Neural progenitor cell (in vitro differentiated cells): ENCODE results near the gene SAMD13. TPM values are rescaled to one million over a fixed set of nuclear protein-coding genes. Genes with fewer than 3 reads are reported as not detected.

Source experiments
- DNase-seq: peaks from one replicate; pipeline ENCODE4 v3.0.0-alpha.2; 2016; ENCODE audit warnings: low spot score
- H2AFZ ChIP-seq: fragments of 200-600 bp; sonication (generic); replicated peaks from 2 replicates; pipeline ENCODE4 v1.6.1; 2016; ENCODE audit warnings: antibody characterized with exemption
- H3F3A ChIP-seq: fragments of 200-600 bp; sonication (generic); 2 replicates; pipeline ENCODE4 v1.6.1; 2016; ENCODE audit warnings: antibody characterized with exemption, low read depth
- H3K27ac ChIP-seq: fragments of 200-600 bp; sonication (generic); 2 replicates; pipeline ENCODE4 v1.5.1; 2016; ENCODE audit warnings: mild to moderate bottlenecking
- H3K27me3 ChIP-seq: fragments of 200-600 bp; sonication (generic); 2 replicates; pipeline ENCODE4 v1.6.1; 2016; ENCODE audit warnings: mild to moderate bottlenecking, moderate library complexity
- H3K36me3 ChIP-seq: fragments of 200-600 bp; sonication (generic); 2 replicates; pipeline ENCODE4 v1.5.1; 2016
- H3K4me1 ChIP-seq: fragments of 200-600 bp; sonication (generic); 2 replicates; pipeline ENCODE4 v1.6.1; 2016; ENCODE audit warnings: mixed run types
- H3K4me2 ChIP-seq: fragments of 200-600 bp; sonication (generic); 2 replicates; pipeline ENCODE4 v1.6.1; 2016
- H3K4me3 ChIP-seq: fragments of 200-600 bp; sonication (generic); 2 replicates; pipeline ENCODE4 v1.5.1; 2016
- H3K79me2 ChIP-seq: fragments of 200-600 bp; sonication (generic); 2 replicates; pipeline ENCODE4 v1.6.1; 2016; ENCODE audit warnings: low read depth
- H3K9ac ChIP-seq: fragments of 200-600 bp; sonication (generic); 2 replicates; pipeline ENCODE4 v1.6.1; 2016
- H3K9me3 ChIP-seq: fragments of 200-600 bp; sonication (generic); 2 replicates; pipeline ENCODE4 v1.5.1; 2016; ENCODE audit warnings: low read depth
- H4K20me1 ChIP-seq: fragments of 200-600 bp; sonication (generic); 2 replicates; pipeline ENCODE4 v1.6.1; 2016; ENCODE audit warnings: low read depth
- H3K27ac Mint-ChIP-seq: 3 replicates; pipeline ENCODE4 v1.8.0; 2021; ENCODE audit warnings: mixed read lengths
- H3K27me3 Mint-ChIP-seq: 2 replicates; pipeline ENCODE4 v1.8.0; 2022; ENCODE audit warnings: low read depth, mild to moderate bottlenecking, inconsistent platforms, moderate library complexity, mixed read lengths; ENCODE audit not compliant: insufficient read depth
- H3K36me3 Mint-ChIP-seq: 3 replicates; pipeline ENCODE4 v1.8.0; 2021; ENCODE audit warnings: mixed read lengths
- H3K4me1 Mint-ChIP-seq: 3 replicates; pipeline ENCODE4 v1.8.0; 2021; ENCODE audit warnings: mixed read lengths
- H3K4me3 Mint-ChIP-seq: 3 replicates; pipeline ENCODE4 v1.8.0; 2021; ENCODE audit warnings: mild to moderate bottlenecking, moderate library complexity, mixed read lengths
- H3K9me3 Mint-ChIP-seq: 3 replicates; pipeline ENCODE4 v1.8.0; 2020; ENCODE audit warnings: mixed read lengths
- EZH2 ChIP-seq: fragments of 200-600 bp; sonication (generic); IDR thresholded peaks from 2 replicates; pipeline ENCODE4 v1.6.1; 2017; ENCODE audit warnings: antibody characterized with exemption, mild to moderate bottlenecking, moderate library complexity
- EZH2phosphoT487 ChIP-seq: fragments of 200-600 bp; sonication (generic); IDR thresholded peaks from 2 replicates; pipeline ENCODE4 v1.6.1; 2017; ENCODE audit warnings: antibody characterized with exemption
- total RNA-seq: library from RNA; depleted of rRNA; stranded (reverse); fragments of >200 nt; gene quantifications from 2 replicates; pipeline ENCODE4 v1.2.3, GENCODE V29; 2015; ENCODE audit warnings: low replicate concordance
- TF ChIP-seq, protein P1 (sequence below): fragments of 200-600 bp; sonication (generic); IDR thresholded peaks from 2 replicates; pipeline ENCODE4 v1.5.1; 2017; ENCODE audit warnings: antibody characterized with exemption, mild to moderate bottlenecking

SAMD13 gene
- total RNA-seq, 1 donor from 2014 or later, result 5.6 TPM

DNA sequence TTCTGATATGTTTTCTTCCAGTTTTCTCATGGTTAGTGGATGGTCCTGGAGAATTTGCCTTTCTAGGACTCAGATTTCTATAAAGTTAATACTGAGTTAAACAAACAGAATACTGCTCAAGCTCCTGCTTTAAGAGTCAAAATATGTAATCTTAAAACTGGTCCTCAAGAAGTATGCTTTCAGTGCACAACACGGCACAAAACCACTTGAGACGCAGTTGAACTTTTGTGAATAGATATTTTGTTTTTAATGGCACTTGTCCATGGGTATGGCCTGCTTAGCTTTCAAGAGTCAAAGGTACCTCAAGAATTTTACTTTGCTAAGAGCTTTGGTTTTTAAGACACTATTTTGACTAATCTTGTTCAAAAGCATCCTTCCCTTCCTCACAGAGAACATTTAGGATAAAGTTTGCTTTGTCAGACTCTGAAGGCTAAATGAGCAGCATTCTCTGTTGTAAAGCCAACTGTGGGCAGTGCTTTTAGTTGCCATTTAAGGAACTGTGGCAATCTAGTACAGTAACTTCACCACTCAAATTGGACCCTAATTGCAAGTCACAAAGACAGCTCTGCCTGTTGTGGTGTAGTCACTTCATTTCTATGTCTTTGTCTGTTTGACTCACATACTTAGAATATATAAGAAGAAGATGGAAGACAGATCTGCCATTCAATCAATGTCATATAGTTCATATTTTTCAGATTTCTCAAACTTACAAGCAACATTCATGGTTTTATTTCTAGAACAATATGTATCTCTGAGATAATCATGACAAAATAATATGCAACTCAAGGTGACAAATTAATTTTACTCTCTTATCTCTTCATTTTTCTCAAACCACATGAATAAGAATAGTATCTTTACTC lies 28.8 kb downstream of the SAMD13 start:
- no peak overlapping the region for H3K4me3 Mint-ChIP-seq
- Histone ChIP-seq H2AFZ (no peak overlapping the region), H4K20me1 (no peaks in the 10 kb centered on the region), H3K4me2 (no peak overlapping the region), H3K9me3 (no peaks in the 10 kb centered on the region), H3K27me3 (no peaks in the 10 kb centered on the region), H3K27ac (no peak overlapping the region), H3K4me1 (peaks cover 8% of the 10 kb centered on the region), H3K9ac (no peak overlapping the region), H3K79me2 (no peaks in the 10 kb centered on the region), H3K36me3 (no peaks in the 10 kb centered on the region), H3F3A (no peaks in the 10 kb centered on the region), H3K4me3 (no peak overlapping the region)
- H3K36me3 Mint-ChIP-seq, result peaks cover 7% of the 10 kb centered on the region
- peaks cover 5% of the 10 kb centered on the region for H3K9me3 Mint-ChIP-seq
- no peak overlapping the region for H3K27ac Mint-ChIP-seq
- TF ChIP-seq EZH2, result no peak
- TF ChIP-seq, protein P1, sequence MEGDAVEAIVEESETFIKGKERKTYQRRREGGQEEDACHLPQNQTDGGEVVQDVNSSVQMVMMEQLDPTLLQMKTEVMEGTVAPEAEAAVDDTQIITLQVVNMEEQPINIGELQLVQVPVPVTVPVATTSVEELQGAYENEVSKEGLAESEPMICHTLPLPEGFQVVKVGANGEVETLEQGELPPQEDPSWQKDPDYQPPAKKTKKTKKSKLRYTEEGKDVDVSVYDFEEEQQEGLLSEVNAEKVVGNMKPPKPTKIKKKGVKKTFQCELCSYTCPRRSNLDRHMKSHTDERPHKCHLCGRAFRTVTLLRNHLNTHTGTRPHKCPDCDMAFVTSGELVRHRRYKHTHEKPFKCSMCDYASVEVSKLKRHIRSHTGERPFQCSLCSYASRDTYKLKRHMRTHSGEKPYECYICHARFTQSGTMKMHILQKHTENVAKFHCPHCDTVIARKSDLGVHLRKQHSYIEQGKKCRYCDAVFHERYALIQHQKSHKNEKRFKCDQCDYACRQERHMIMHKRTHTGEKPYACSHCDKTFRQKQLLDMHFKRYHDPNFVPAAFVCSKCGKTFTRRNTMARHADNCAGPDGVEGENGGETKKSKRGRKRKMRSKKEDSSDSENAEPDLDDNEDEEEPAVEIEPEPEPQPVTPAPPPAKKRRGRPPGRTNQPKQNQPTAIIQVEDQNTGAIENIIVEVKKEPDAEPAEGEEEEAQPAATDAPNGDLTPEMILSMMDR, result no peak
- TF ChIP-seq EZH2phosphoT487, result no peak
- no peak for DNase-seq
- no peaks in the 10 kb centered on the region for H3K4me1 Mint-ChIP-seq
- H3K27me3 Mint-ChIP-seq, result no peaks in the 10 kb centered on the region

DNA sequence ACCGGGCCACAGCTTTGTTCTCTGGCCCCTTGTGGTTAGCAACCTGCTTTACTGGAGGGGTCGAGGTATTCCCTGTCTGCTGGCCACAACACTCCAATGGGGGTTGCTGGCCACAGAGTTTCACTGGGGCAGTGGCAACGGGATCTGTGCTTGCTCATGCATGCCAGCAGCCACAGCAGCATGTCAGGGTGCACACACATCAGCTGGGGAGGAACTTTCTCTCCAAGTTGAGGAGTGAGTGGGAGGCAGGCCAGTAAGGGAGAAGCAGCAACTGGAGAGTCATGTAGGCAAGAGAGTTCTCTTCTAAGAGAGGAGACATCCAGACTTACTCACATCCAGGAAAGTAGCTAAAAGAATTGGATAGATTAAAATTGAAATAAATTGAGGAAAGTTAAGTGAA lies 38.0 kb downstream of the SAMD13 start:
- Histone ChIP-seq H3K36me3 (no peaks in the 10 kb centered on the region), H4K20me1 (no peaks in the 10 kb centered on the region), H3K9me3 (no peaks in the 10 kb centered on the region), H3K4me3 (no peak overlapping the region), H3F3A (no peaks in the 10 kb centered on the region), H3K27me3 (no peaks in the 10 kb centered on the region), H2AFZ (no peak overlapping the region), H3K9ac (no peak overlapping the region), H3K4me2 (no peak overlapping the region), H3K4me1 (no peaks in the 10 kb centered on the region), H3K27ac (no peak overlapping the region), H3K79me2 (no peaks in the 10 kb centered on the region)
- Mint-ChIP-seq H3K27me3 (peaks cover 2% of the 10 kb centered on the region), H3K4me3 (no peak overlapping the region), H3K27ac (no peak overlapping the region), H3K36me3 (peaks cover 4% of the 10 kb centered on the region), H3K4me1 (no peaks in the 10 kb centered on the region), H3K9me3 (peaks cover 28% of the 10 kb centered on the region)
- DNase-seq, result no peak
- TF ChIP-seq, protein P1, result no peak
- TF ChIP-seq EZH2phosphoT487 (no peak), EZH2 (no peak)

DNA sequence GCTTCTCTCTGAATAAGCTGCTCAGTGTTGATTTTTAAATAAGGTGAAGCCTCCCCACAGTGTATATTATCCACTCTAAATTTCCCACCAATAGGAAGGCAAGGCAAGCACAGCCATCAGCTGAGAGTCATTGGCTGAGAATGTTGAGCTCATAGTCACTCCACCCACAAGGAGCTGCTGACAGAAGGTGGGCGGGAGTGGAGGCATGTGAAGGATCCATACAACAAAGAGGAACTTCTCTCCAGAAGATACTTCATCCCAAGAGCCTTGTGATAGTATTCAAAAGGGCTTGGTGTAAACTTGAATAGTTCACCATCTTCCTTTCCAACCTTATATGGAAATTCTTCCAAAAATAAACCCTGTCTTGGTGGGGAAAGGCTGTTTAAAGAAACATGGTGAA lies 42.8 kb downstream of the SAMD13 start:
- no peak overlapping the region for H2AFZ ChIP-seq
- no peaks in the 10 kb centered on the region for H4K20me1 ChIP-seq
- no peaks in the 10 kb centered on the region for H3F3A ChIP-seq
- H3K9me3 ChIP-seq, result no peaks in the 10 kb centered on the region
- no peak overlapping the region for H3K4me3 ChIP-seq
- TF ChIP-seq, protein P1, result no peak
- TF ChIP-seq EZH2, result no peak
- TF ChIP-seq EZH2phosphoT487, result no peak
- no peaks in the 10 kb centered on the region for H3K27me3 ChIP-seq
- Mint-ChIP-seq H3K4me3 (no peak overlapping the region), H3K36me3 (no peaks in the 10 kb centered on the region), H3K4me1 (peaks cover 9% of the 10 kb centered on the region), H3K27me3 (no peaks in the 10 kb centered on the region), H3K27ac (no peak overlapping the region), H3K9me3 (peaks cover 3% of the 10 kb centered on the region)
- no peaks in the 10 kb centered on the region for H3K36me3 ChIP-seq
- no peaks in the 10 kb centered on the region for H3K79me2 ChIP-seq
- no peak overlapping the region for H3K27ac ChIP-seq
- no peak for DNase-seq
- peaks cover 7% of the 10 kb centered on the region for H3K4me1 ChIP-seq
- no peak overlapping the region for H3K9ac ChIP-seq
- H3K4me2 ChIP-seq, result no peak overlapping the region
